ENCODE data around the gene RAC3.

Gene RAC3

DNA sequence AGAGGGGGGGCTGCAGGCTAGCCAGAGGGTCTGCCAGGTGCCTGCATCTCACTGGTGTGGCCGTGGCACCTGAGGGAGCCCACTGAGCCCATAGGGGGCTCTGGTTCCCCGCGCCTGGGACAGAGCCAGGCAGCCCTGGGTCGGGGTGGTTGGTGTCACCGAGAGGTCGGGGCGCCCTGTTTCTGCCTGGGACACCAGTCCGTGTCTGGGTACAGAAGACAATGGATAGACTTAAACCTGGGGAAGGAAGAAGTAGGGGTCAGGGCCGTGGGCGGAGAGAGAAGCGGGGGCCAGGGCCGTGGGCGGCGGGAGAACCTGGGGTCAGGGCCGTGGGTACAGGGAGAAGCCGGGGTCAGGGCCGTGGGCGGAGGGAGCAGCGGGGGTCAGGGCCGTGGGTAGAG lies 17.1 kb downstream of the RAC3 start:
- no peak overlapping the region for H3K4me3 ChIP-seq (ENCODE audit: low read length in 2 of 2)
- no peak overlapping the region for H2BK15ac ChIP-seq (ENCODE audit: low read length)
- peaks cover 19% of the 10 kb centered on the region for H3K79me1 ChIP-seq (ENCODE audit: low read depth, low read length)
- no peak overlapping the region for H2AFZ ChIP-seq (ENCODE audit: low read length)
- H2BK5ac ChIP-seq (ENCODE audit: low read length): no peak overlapping the region
- H3K36me3 ChIP-seq (replicated peaks in 1 of 2; ENCODE audit: control insufficient read depth in 2 of 2, insufficient read depth in 2 of 2, low read length in 2 of 2): peaks cover 28 to 37% of the 10 kb centered on the region in 2 donors
- H3K4me2 ChIP-seq (ENCODE audit: insufficient read depth, low read length, poor library complexity, severe bottlenecking): no peak overlapping the region
- H3K9ac ChIP-seq (ENCODE audit: low read depth, low read length, poor library complexity): no peak overlapping the region
- no peak for DNase-seq (ENCODE audit: low spot score)
- H3K27ac ChIP-seq (replicated peaks; ENCODE audit: low read length): no peak overlapping the region
- H2BK12ac ChIP-seq (ENCODE audit: low read length): no peak overlapping the region
- peaks cover 7% of the 10 kb centered on the region in 2 donors for H3K4me1 ChIP-seq (ENCODE audit: control insufficient read depth in 2 of 2, insufficient read depth in 1 of 2, low read depth in 1 of 2, low read length in 2 of 2)
- no peak overlapping the region for H2AK5ac ChIP-seq (ENCODE audit: low read depth, low read length)
- H3K18ac ChIP-seq (ENCODE audit: low read length): no peak overlapping the region
- no peak overlapping the region for H4K8ac ChIP-seq (ENCODE audit: low read depth, low read length)
- H3K23ac ChIP-seq (ENCODE audit: low read depth, low read length, poor library complexity): no peak overlapping the region
- H3K27me3 ChIP-seq (ENCODE audit: control insufficient read depth in 3 of 3, insufficient read depth in 3 of 3, low read depth in 1 of 3, low read length in 3 of 3): no peaks in the 10 kb centered on the region
- no peak overlapping the region for H3K14ac ChIP-seq (ENCODE audit: low read length)
- WGBS, 2 donors (ENCODE audit: extremely low coverage in 2 of 2, insufficient read length in 2 of 2, insufficient replicate concordance in 1 of 2): no CpG with 5 or more reads among the region's 20 CpGs
- H4K91ac ChIP-seq (ENCODE audit: low read depth, low read length, poor library complexity): no peak overlapping the region
- H3K4ac ChIP-seq (ENCODE audit: low read length): no peak overlapping the region
- H2BK120ac ChIP-seq (ENCODE audit: low read depth, low read length): no peak overlapping the region
- H3K9me3 ChIP-seq (replicated peaks in 1 of 2; ENCODE audit: control insufficient read depth in 2 of 2, insufficient read depth in 1 of 2, low read depth in 1 of 2, low read length in 2 of 2): no peaks in the 10 kb centered on the region

DNA sequence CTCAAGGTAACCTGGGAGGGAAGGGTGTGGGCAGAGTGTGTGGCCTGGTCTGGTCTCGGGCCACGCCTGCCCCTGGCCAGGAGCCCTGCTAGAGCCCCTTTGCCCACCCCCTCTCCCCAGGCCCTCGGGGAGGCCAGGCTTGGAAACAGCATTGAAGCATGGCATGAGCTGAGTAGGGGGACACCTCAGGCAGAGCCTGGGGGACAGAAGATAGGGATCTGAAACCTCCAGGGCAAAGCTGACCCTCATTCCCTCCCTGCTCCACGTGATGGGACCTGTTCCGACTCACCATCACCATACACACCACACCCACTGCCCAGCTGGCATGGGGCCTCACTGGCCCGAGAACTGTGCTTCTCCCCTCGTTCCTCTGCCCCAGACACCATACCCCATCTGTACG lies 17.6 kb downstream of the RAC3 start:
- H3K9me3 ChIP-seq (replicated peaks in 1 of 2; ENCODE audit: control insufficient read depth in 2 of 2, insufficient read depth in 1 of 2, low read depth in 1 of 2, low read length in 2 of 2): no peaks in the 10 kb centered on the region
- H4K8ac ChIP-seq (ENCODE audit: low read depth, low read length): no peak overlapping the region
- no peak overlapping the region for H3K9ac ChIP-seq (ENCODE audit: low read depth, low read length, poor library complexity)
- H3K79me1 ChIP-seq (ENCODE audit: low read depth, low read length): peaks cover 19% of the 10 kb centered on the region
- no peak overlapping the region for H2BK12ac ChIP-seq (ENCODE audit: low read length)
- H3K4me2 ChIP-seq (ENCODE audit: insufficient read depth, low read length, poor library complexity, severe bottlenecking): no peak overlapping the region
- H4K91ac ChIP-seq (ENCODE audit: low read depth, low read length, poor library complexity): no peak overlapping the region
- H3K4me3 ChIP-seq (ENCODE audit: low read length in 2 of 2): no peak overlapping the region
- H3K36me3 ChIP-seq (replicated peaks in 1 of 2; ENCODE audit: control insufficient read depth in 2 of 2, insufficient read depth in 2 of 2, low read length in 2 of 2): peaks cover 32 to 42% of the 10 kb centered on the region in 2 donors
- H3K27ac ChIP-seq (replicated peaks; ENCODE audit: low read length): no peak overlapping the region
- no CpG with 5 or more reads among the region's 8 CpGs for WGBS, 2 donors (ENCODE audit: extremely low coverage in 2 of 2, insufficient read length in 2 of 2, insufficient replicate concordance in 1 of 2)
- DNase-seq (ENCODE audit: low spot score): no peak
- H2AK5ac ChIP-seq (ENCODE audit: low read depth, low read length): peak overlapping the region; percentile 52
- H3K4ac ChIP-seq (ENCODE audit: low read length): no peak overlapping the region
- H3K18ac ChIP-seq (ENCODE audit: low read length): no peak overlapping the region
- no peaks in the 10 kb centered on the region for H3K27me3 ChIP-seq (ENCODE audit: control insufficient read depth in 3 of 3, insufficient read depth in 3 of 3, low read depth in 1 of 3, low read length in 3 of 3)
- H2BK120ac ChIP-seq (ENCODE audit: low read depth, low read length): no peak overlapping the region
- H3K4me1 ChIP-seq (ENCODE audit: control insufficient read depth in 2 of 2, insufficient read depth in 1 of 2, low read depth in 1 of 2, low read length in 2 of 2): peaks cover 7% of the 10 kb centered on the region in 2 donors
- no peak overlapping the region for H2AFZ ChIP-seq (ENCODE audit: low read length)
- no peak overlapping the region for H3K14ac ChIP-seq (ENCODE audit: low read length)
- no peak overlapping the region for H2BK15ac ChIP-seq (ENCODE audit: low read length)
- H3K23ac ChIP-seq (ENCODE audit: low read depth, low read length, poor library complexity): no peak overlapping the region
- H2BK5ac ChIP-seq (ENCODE audit: low read length): no peak overlapping the region

DNA sequence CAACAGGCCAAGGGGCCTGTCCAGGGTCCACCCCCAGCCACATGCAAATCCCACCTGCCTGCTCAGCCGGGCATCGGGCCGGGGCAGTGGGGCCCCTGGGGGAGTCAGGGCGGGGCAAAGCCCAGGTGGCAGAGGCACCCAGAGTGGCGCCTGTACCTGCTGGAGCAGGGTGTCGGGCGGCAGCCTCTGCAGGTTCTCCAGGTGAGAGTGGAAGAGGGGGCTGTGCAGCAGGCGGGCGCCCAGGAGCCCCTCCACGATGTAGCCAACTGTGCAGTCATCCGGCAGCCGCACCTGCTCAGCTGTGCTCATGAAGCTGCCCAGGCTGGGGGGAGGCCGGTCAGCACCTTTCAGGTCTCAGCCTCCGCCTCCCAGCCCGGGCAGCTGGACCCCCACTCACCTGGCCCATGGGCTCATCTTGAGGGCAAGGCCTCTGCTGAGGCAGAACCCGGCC lies 18.1 kb downstream of the RAC3 start:
- no peak overlapping the region for H2BK120ac ChIP-seq (ENCODE audit: low read depth, low read length)
- H3K27ac ChIP-seq (replicated peaks; ENCODE audit: low read length): no peak overlapping the region
- no peak overlapping the region for H3K4me2 ChIP-seq (ENCODE audit: insufficient read depth, low read length, poor library complexity, severe bottlenecking)
- no peaks in the 10 kb centered on the region for H3K9me3 ChIP-seq (replicated peaks in 1 of 2; ENCODE audit: control insufficient read depth in 2 of 2, insufficient read depth in 1 of 2, low read depth in 1 of 2, low read length in 2 of 2)
- H4K8ac ChIP-seq (ENCODE audit: low read depth, low read length): no peak overlapping the region
- no peak overlapping the region for H3K18ac ChIP-seq (ENCODE audit: low read length)
- H4K91ac ChIP-seq (ENCODE audit: low read depth, low read length, poor library complexity): no peak overlapping the region
- H3K23ac ChIP-seq (ENCODE audit: low read depth, low read length, poor library complexity): no peak overlapping the region
- no peak overlapping the region for H3K4ac ChIP-seq (ENCODE audit: low read length)
- no peak overlapping the region for H2BK5ac ChIP-seq (ENCODE audit: low read length)
- DNase-seq (ENCODE audit: low spot score): no peak
- H3K79me1 ChIP-seq (ENCODE audit: low read depth, low read length): peaks cover 21% of the 10 kb centered on the region
- peak overlapping the region in 1 of 2 donors; percentile 12 for H3K4me3 ChIP-seq (ENCODE audit: low read length in 2 of 2)
- peak overlapping the region; percentile 52 for H2AK5ac ChIP-seq (ENCODE audit: low read depth, low read length)
- H3K27me3 ChIP-seq (ENCODE audit: control insufficient read depth in 3 of 3, insufficient read depth in 3 of 3, low read depth in 1 of 3, low read length in 3 of 3): no peaks in the 10 kb centered on the region
- H3K36me3 ChIP-seq (replicated peaks in 1 of 2; ENCODE audit: control insufficient read depth in 2 of 2, insufficient read depth in 2 of 2, low read length in 2 of 2): peaks cover 36 to 47% of the 10 kb centered on the region in 2 donors
- no peak overlapping the region for H3K9ac ChIP-seq (ENCODE audit: low read depth, low read length, poor library complexity)
- no peak overlapping the region for H2BK12ac ChIP-seq (ENCODE audit: low read length)
- H3K14ac ChIP-seq (ENCODE audit: low read length): no peak overlapping the region
- H2AFZ ChIP-seq (ENCODE audit: low read length): no peak overlapping the region
- H3K4me1 ChIP-seq (ENCODE audit: control insufficient read depth in 2 of 2, insufficient read depth in 1 of 2, low read depth in 1 of 2, low read length in 2 of 2): peaks cover 7% of the 10 kb centered on the region in 2 donors
- no CpG with 5 or more reads among the region's 16 CpGs for WGBS, 2 donors (ENCODE audit: extremely low coverage in 2 of 2, insufficient read length in 2 of 2, insufficient replicate concordance in 1 of 2)
- no peak overlapping the region for H2BK15ac ChIP-seq (ENCODE audit: low read length)

DNA sequence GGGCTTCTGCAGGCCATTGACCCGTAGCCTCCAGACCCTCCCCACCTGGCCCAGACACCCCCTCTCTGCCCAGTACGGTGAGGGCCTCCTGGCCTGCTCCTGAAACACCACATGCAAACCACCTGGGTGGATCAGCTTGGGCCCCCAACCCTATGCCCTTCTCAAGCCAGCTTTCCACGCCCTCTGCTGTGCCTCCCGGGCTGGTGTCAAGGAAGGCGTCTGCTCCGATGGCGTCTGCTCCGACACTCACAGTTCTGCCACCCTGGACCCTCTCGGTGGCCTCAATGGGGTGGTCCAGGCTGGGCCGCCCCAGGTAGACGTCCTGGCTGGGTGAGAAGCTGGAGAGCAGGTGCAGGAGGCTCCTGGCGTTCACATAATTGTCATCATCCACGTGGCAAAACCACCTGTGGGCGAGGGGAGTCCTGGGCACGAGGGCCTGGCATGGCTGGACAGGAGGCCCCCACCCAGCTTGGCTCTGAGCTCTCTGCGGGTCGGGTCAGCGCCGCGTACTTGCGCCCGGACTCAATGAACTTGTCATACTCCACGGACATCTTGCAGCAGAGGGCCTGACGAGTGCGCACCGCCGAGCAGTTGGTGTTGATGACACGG lies 18.8 kb downstream of the RAC3 start:
- H4K91ac ChIP-seq (ENCODE audit: low read depth, low read length, poor library complexity): no peak overlapping the region
- peaks cover 7% of the 10 kb centered on the region in 2 donors for H3K4me1 ChIP-seq (ENCODE audit: control insufficient read depth in 2 of 2, insufficient read depth in 1 of 2, low read depth in 1 of 2, low read length in 2 of 2)
- H2AK5ac ChIP-seq (ENCODE audit: low read depth, low read length): peak overlapping the region; percentile 63
- H3K18ac ChIP-seq (ENCODE audit: low read length): no peak overlapping the region
- peaks cover 43 to 54% of the 10 kb centered on the region in 2 donors for H3K36me3 ChIP-seq (replicated peaks in 1 of 2; ENCODE audit: control insufficient read depth in 2 of 2, insufficient read depth in 2 of 2, low read length in 2 of 2)
- H2BK15ac ChIP-seq (ENCODE audit: low read length): peak overlapping the region; percentile 96
- no peak overlapping the region for H3K27ac ChIP-seq (replicated peaks; ENCODE audit: low read length)
- H2AFZ ChIP-seq (ENCODE audit: low read length): no peak overlapping the region
- H3K4ac ChIP-seq (ENCODE audit: low read length): no peak overlapping the region
- H3K23ac ChIP-seq (ENCODE audit: low read depth, low read length, poor library complexity): peak overlapping the region; percentile 89
- H3K27me3 ChIP-seq (ENCODE audit: control insufficient read depth in 3 of 3, insufficient read depth in 3 of 3, low read depth in 1 of 3, low read length in 3 of 3): no peaks in the 10 kb centered on the region
- H3K4me2 ChIP-seq (ENCODE audit: insufficient read depth, low read length, poor library complexity, severe bottlenecking): peak overlapping the region; percentile 11
- peak overlapping the region; percentile 90 for H3K9ac ChIP-seq (ENCODE audit: low read depth, low read length, poor library complexity)
- no peaks in the 10 kb centered on the region for H3K9me3 ChIP-seq (replicated peaks in 1 of 2; ENCODE audit: control insufficient read depth in 2 of 2, insufficient read depth in 1 of 2, low read depth in 1 of 2, low read length in 2 of 2)
- H3K4me3 ChIP-seq (ENCODE audit: low read length in 2 of 2): peak overlapping the region; percentile 2 to 98
- H2BK5ac ChIP-seq (ENCODE audit: low read length): peak overlapping the region; percentile 75
- no peak overlapping the region for H2BK120ac ChIP-seq (ENCODE audit: low read depth, low read length)
- DNase-seq (ENCODE audit: low spot score): no peak
- H2BK12ac ChIP-seq (ENCODE audit: low read length): peak overlapping the region; percentile 58
- H4K8ac ChIP-seq (ENCODE audit: low read depth, low read length): peak overlapping the region; percentile 96
- H3K14ac ChIP-seq (ENCODE audit: low read length): peak overlapping the region; percentile 89
- H3K79me1 ChIP-seq (ENCODE audit: low read depth, low read length): peaks cover 21% of the 10 kb centered on the region
- WGBS, 2 donors (ENCODE audit: extremely low coverage in 2 of 2, insufficient read length in 2 of 2, insufficient replicate concordance in 1 of 2): no CpG with 5 or more reads among the region's 28 CpGs
